Mucosa of gallbladder (tissue), 1 donor: ENCODE data around the gene TSPOAP1. TPM values are rescaled to one million over a fixed set of nuclear protein-coding genes. Genes with fewer than 3 reads are reported as not detected.

Source experiments
- DNase-seq: peaks from one replicate; pipeline ENCODE4 v3.0.0-alpha.2; 2020; ENCODE audit warnings: low spot score
- total RNA-seq: library from RNA; stranded (reverse); gene quantifications from one replicate; pipeline ENCODE4 v1.2.1, GENCODE V29; 2021
- donor health status: DM: no; HTN: no; CAD: no.

The TSPOAP1 gene
- total RNA-seq, 1 donor from 2014 or later: 30.2 TPM

GRCh38 chr17:58263773-58264172, 64.8 kb downstream of the TSPOAP1 start:
- no peak for DNase-seq

GRCh38 chr17:58262149-58262548, 66.4 kb downstream of the TSPOAP1 start:
- no peak for DNase-seq

GRCh38 chr17:58254803-58255202, 73.8 kb downstream of the TSPOAP1 start:
- no peak for DNase-seq

GRCh38 chr17:58253082-58253481, 75.5 kb downstream of the TSPOAP1 start:
- DNase-seq: no peak

GRCh38 chr17:58252141-58252540, 76.5 kb downstream of the TSPOAP1 start:
- DNase-seq: no peak

Other genes starting within 250 kb of the TSPOAP1 start
- gene DYNLL2, start 245.4 kb downstream of the TSPOAP1 start, total RNA-seq: 55.7 TPM
- gene OR4D1, start 180.4 kb downstream of the TSPOAP1 start, total RNA-seq: not detected
- gene OR4D2, start 161.8 kb downstream of the TSPOAP1 start, total RNA-seq: not detected
- gene EPX, start 136.1 kb downstream of the TSPOAP1 start, total RNA-seq: not detected
- gene MKS1, start 109.5 kb downstream of the TSPOAP1 start, total RNA-seq: 16.6 TPM
- not detected for gene LPO, start 90.2 kb downstream of the TSPOAP1 start, total RNA-seq
- 0.06 TPM for gene MPO, start 47.9 kb downstream of the TSPOAP1 start, total RNA-seq
- gene SUPT4H1, start 23.4 kb upstream of the TSPOAP1 start, total RNA-seq: 72.4 TPM
- 19.0 TPM for gene RNF43, start 88.7 kb upstream of the TSPOAP1 start, total RNA-seq
- 0.09 TPM for gene HSF5, start 159.6 kb upstream of the TSPOAP1 start, total RNA-seq
- gene MTMR4, start 185.8 kb upstream of the TSPOAP1 start, total RNA-seq: 44.7 TPM